OCI-LY7 (cell line): Measurements from ENCODE around the gene MEGF6.

Experiments used
- CTCF ChIP-seq: fragments of 200-600 bp; sonication (generic); conservative IDR thresholded peaks from 2 replicates; pipeline ENCODE4 v1.5.1; 2014; ENCODE audit warnings: mild to moderate bottlenecking, antibody characterized with exemption, low read length, moderate library complexity, mixed read lengths
- EZH2phosphoT487 ChIP-seq: fragments of 200-600 bp; sonication (generic); IDR thresholded peaks from 2 replicates; pipeline ENCODE4 v1.6.1; 2018; ENCODE audit warnings: low read depth, borderline replicate concordance, mild to moderate bottlenecking, mixed run types, antibody characterized with exemption, low read length, moderate library complexity, mixed read lengths

GRCh38 chr1:3642919-3643675 is 31.8 kb upstream of the MEGF6 start:
- TF ChIP-seq CTCF (no peak), EZH2phosphoT487 (no peak)
